ENCODE data around the gene EIF2B4. TPM values are rescaled to one million over a fixed set of nuclear protein-coding genes. Genes with fewer than 3 reads are reported as not detected.
A peak's percentile ranks its signal among the peaks of the same experiment; 100 is the strongest.

EIF2B4 gene
- total and polyA plus RNA-seq, 9 of the 15 experiments (the other 6 are each of a cell fraction or from before 2014, with no cell fraction given), result 29.7 to 80.3 (median 58.9) TPM

- TF ChIP-seq MYC (IDR thresholded peaks at IDR 0.05; ENCODE audit: low read depth, low read length), result peak; percentile 51
- TF ChIP-seq MYC (CRISPR knock-in tag; IDR thresholded peaks at IDR 0.05; ENCODE audit: borderline replicate concordance, low read depth), result no peak
- TF ChIP-seq, protein P1, sequence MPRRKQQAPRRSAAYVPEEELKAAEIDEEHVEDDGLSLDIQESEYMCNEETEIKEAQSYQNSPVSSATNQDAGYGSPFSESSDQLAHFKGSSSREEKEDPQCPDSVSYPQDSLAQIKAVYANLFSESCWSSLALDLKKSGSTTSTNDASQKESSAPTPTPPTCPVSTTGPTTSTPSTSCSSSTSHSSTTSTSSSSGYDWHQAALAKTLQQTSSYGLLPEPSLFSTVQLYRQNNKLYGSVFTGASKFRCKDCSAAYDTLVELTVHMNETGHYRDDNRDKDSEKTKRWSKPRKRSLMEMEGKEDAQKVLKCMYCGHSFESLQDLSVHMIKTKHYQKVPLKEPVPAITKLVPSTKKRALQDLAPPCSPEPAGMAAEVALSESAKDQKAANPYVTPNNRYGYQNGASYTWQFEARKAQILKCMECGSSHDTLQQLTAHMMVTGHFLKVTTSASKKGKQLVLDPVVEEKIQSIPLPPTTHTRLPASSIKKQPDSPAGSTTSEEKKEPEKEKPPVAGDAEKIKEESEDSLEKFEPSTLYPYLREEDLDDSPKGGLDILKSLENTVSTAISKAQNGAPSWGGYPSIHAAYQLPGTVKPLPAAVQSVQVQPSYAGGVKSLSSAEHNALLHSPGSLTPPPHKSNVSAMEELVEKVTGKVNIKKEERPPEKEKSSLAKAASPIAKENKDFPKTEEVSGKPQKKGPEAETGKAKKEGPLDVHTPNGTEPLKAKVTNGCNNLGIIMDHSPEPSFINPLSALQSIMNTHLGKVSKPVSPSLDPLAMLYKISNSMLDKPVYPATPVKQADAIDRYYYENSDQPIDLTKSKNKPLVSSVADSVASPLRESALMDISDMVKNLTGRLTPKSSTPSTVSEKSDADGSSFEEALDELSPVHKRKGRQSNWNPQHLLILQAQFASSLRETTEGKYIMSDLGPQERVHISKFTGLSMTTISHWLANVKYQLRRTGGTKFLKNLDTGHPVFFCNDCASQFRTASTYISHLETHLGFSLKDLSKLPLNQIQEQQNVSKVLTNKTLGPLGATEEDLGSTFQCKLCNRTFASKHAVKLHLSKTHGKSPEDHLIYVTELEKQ (CRISPR knock-in tag; IDR thresholded peaks at IDR 0.05), result no peak
- no peak for TF ChIP-seq GATAD2B (IDR thresholded peaks at IDR 0.05; ENCODE audit: borderline replicate concordance)
- no peak for TF ChIP-seq GATA2 (CRISPR knock-in tag; IDR thresholded peaks at IDR 0.05)
- no peak for TF ChIP-seq SAP30 (IDR thresholded peaks at IDR 0.05; ENCODE audit: borderline replicate concordance, insufficient read depth, low read depth, low read length, poor library complexity, severe bottlenecking)
- TF ChIP-seq ESRRA (IDR thresholded peaks at IDR 0.05; ENCODE audit: borderline replicate concordance, low read depth), result no peak
- TF ChIP-seq E2F5 (CRISPR knock-in tag; IDR thresholded peaks at IDR 0.05), result no peak
- no peak for TF ChIP-seq RBM15 (IDR thresholded peaks at IDR 0.05; ENCODE audit: insufficient read depth, low read length)
- TF ChIP-seq ZNF696 (CRISPR knock-in tag; conservative IDR thresholded peaks at IDR 0.05), result no peak
- no peak for TF ChIP-seq GTF2E2 (tag; IDR thresholded peaks at IDR 0.05)
- no peak for TF ChIP-seq ZNF280B (CRISPR knock-in tag; IDR thresholded peaks at IDR 0.05)
- TF ChIP-seq MAX (CRISPR knock-in tag; IDR thresholded peaks at IDR 0.05), result peak; percentile 64
- TF ChIP-seq SIN3B (IDR thresholded peaks at IDR 0.05; ENCODE audit: low read depth), result no peak
- no peak for TF ChIP-seq ZBTB43 (CRISPR knock-in tag; IDR thresholded peaks at IDR 0.05)
- TF ChIP-seq HDAC2 (IDR thresholded peaks at IDR 0.05), result peak; percentile 50; the same call in 1 of the 2 replicates
- TF ChIP-seq CREM (IDR thresholded peaks at IDR 0.05; ENCODE audit: low read depth), result peak; percentile 92
- peak; percentile 21 for TF ChIP-seq BHLHE40 (IDR thresholded peaks at IDR 0.05; ENCODE audit: low read length)
- no peak for TF ChIP-seq ZNF324 (CRISPR knock-in tag; IDR thresholded peaks at IDR 0.05)
Observed at GRCh38 chr2:27320958-27321543, 49.1 kb downstream of the EIF2B4 start (continued).

Data from K562 (cell line).